Mesothelial cell of epicardium (in vitro differentiated cells): ENCODE results near the gene MTMR4. TPM values are rescaled to one million over a fixed set of nuclear protein-coding genes. Genes with fewer than 3 reads are reported as not detected.
"Not testable (repeated sequence)": the region's sequence is repeated elsewhere in the genome, so short reads cannot be mapped to it uniquely, and the experiment has no call there.

Source experiments
- DNase-seq, 2 experiments: peaks; one replicate each; pipeline ENCODE4 v3.0.0; 2021; ENCODE audit warnings: low spot score in 2 of 2; ENCODE audit not compliant: unreplicated experiment in 2 of 2
- H3K27ac Mint-ChIP-seq: 2 replicates; pipeline ENCODE4 v1.8.0; 2021; ENCODE audit warnings: mixed read lengths
- H3K27me3 Mint-ChIP-seq: 2 replicates; pipeline ENCODE4 v1.8.0; 2021; ENCODE audit warnings: low read depth, mixed read lengths
- H3K36me3 Mint-ChIP-seq: 2 replicates; pipeline ENCODE4 v1.8.0; 2021; ENCODE audit warnings: mixed read lengths
- H3K4me1 Mint-ChIP-seq: 2 replicates; pipeline ENCODE4 v1.8.0; 2021; ENCODE audit warnings: mixed read lengths
- H3K4me3 Mint-ChIP-seq: 2 replicates; pipeline ENCODE4 v1.8.0; 2021; ENCODE audit warnings: mild to moderate bottlenecking, moderate library complexity, mixed read lengths
- H3K9me3 Mint-ChIP-seq: 2 replicates; pipeline ENCODE4 v1.8.0; 2021; ENCODE audit warnings: mixed read lengths
- total RNA-seq: library from RNA; stranded (reverse); gene quantifications from 3 replicates; pipeline ENCODE4 v1.2.1, GENCODE V29; 2021
- TF ChIP-seq, protein P1 (sequence below): fragments of 200-600 bp; sonication (generic); IDR thresholded peaks from one replicate; pipeline ENCODE4 v1.5.0; 2021; ENCODE audit warnings: antibody characterized with exemption; ENCODE audit not compliant: unreplicated experiment

Gene MTMR4
- total RNA-seq = 73.1 to 76.8 TPM (median 74.4 TPM) in 3 replicates

DNA sequence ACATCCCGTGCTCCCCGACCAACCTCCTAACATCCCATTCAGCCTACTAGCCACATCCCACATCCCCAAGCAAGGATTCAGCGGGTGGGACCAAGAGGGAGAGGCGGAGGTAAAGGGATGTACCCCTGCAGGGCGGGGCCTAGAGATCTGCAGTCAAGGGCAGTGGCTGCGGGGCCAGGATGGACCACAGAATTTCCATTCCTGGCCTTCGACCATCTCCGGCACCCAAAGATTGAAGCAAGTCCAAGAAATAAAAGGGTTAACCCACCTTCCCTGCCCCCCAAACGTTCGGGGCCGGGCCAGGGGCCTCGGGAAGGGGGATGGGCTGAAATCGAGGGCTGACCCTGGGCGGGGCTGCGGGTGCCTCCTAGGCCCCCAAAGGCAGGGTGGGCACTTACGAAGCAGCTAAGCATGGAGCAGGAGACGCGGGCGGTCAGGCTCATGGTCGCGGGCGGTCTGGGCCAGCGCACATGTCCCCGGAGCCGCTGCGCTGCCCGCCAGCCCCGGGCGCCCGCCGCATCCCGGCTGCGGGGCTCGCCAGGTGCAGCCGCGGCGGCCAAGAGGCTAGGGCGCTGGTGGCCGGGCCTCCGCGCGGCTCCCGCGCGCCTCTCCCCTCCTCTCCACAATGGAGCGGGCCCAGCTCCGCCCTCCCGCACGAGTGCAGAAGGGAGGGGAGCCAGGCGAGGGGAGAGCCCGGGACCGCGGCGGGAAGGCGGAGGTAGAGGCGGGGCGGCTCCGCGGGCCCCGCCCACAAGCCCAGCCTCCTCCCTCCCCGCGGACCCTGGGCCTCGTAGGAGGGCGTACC is at the start of gene MTMR4:
MTMR4 (minus strand) TSS at position 674 of the 805 bp plus-strand sequence; CDS start at position 443, 231 bp downstream.
- Mint-ChIP-seq H3K36me3 (peaks cover 20% of the 10 kb centered on the region), H3K4me1 (peaks cover 35% of the 10 kb centered on the region), H3K27ac (peak within 1 kb of the TSS; percentile 92), H3K9me3 (no peaks in the 10 kb centered on the region), H3K27me3 (no peaks in the 10 kb centered on the region), H3K4me3 (peak within 1 kb of the TSS; percentile 93)
- TF ChIP-seq, protein P1, sequence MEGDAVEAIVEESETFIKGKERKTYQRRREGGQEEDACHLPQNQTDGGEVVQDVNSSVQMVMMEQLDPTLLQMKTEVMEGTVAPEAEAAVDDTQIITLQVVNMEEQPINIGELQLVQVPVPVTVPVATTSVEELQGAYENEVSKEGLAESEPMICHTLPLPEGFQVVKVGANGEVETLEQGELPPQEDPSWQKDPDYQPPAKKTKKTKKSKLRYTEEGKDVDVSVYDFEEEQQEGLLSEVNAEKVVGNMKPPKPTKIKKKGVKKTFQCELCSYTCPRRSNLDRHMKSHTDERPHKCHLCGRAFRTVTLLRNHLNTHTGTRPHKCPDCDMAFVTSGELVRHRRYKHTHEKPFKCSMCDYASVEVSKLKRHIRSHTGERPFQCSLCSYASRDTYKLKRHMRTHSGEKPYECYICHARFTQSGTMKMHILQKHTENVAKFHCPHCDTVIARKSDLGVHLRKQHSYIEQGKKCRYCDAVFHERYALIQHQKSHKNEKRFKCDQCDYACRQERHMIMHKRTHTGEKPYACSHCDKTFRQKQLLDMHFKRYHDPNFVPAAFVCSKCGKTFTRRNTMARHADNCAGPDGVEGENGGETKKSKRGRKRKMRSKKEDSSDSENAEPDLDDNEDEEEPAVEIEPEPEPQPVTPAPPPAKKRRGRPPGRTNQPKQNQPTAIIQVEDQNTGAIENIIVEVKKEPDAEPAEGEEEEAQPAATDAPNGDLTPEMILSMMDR = no peak
- peak; percentile 80 to 83 for DNase-seq

DNA sequence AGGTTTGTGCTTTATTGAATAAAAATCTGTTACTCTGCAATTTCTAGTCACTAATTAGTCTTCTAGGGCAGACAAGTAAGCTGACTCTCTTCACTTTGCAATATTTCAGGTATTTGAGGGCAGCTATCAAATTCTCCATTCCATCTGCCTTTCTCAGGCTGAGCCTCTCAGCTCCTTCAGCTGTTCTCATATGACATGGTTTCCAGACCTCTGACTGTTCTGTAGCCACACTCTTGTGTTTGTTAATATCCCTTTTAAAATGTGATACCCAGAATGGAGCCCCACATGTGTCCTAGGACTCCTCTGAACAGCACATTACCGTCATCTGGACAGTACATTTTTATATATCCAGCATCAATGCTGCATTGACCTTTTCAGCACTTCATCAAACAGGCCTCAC is 46.1 kb upstream of the MTMR4 start:
- H3K4me1 Mint-ChIP-seq = no peaks in the 10 kb centered on the region
- TF ChIP-seq, protein P1 = no peak
- no peak overlapping the region for H3K4me3 Mint-ChIP-seq
- no peak overlapping the region for H3K27ac Mint-ChIP-seq
- H3K27me3 Mint-ChIP-seq = peaks cover 1% of the 10 kb centered on the region
- no peaks in the 10 kb centered on the region for H3K9me3 Mint-ChIP-seq
- DNase-seq = no peak
- H3K36me3 Mint-ChIP-seq = no peaks in the 10 kb centered on the region

DNA sequence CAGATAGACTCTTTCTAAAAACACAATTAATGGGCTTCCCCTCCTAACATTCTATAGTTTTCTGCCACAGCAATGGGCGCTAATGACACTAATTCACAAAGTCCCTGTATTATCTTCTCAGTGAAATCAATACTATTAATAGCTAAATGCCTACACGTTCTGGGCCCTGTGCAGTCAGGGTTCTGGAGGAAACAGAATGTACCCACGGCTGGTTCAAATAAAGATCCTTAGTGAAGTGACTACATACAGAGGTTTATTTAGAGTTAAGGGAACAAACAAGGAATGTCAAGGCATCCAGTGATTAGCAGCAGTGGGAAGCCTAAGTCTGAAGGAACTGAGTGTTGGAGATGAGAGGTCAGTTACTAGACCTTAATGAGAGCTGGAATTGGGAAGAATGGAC is 43.5 kb upstream of the MTMR4 start:
- Mint-ChIP-seq H3K4me3 (no peak overlapping the region), H3K9me3 (no peaks in the 10 kb centered on the region), H3K36me3 (no peaks in the 10 kb centered on the region), H3K4me1 (no peaks in the 10 kb centered on the region), H3K27me3 (no peaks in the 10 kb centered on the region), H3K27ac (no peak overlapping the region)
- no peak for DNase-seq
- TF ChIP-seq, protein P1 = no peak

DNA sequence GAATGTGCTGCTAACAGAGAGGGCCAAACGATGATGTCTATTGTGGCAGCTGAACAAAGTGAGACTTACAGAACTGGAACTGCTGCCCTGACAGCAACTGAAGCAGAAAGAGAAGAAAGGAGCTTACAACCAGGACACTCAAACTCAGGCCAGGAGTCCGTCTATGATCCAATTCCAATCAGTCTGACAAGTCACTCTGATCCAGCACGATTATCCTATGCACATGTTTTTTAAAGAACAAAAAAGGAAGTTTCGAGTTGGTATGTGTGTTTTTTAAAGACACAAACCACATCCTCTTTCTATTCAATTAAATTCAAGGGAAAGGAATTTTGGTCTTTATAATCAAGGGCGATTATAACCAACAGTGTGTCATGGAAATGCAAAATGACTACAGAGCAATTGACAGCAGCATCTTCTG is 42.4 kb upstream of the MTMR4 start:
- H3K36me3 Mint-ChIP-seq = no peaks in the 10 kb centered on the region
- H3K27me3 Mint-ChIP-seq = peaks cover 2% of the 10 kb centered on the region
- H3K9me3 Mint-ChIP-seq = no peaks in the 10 kb centered on the region
- H3K27ac Mint-ChIP-seq = no peak overlapping the region
- no peak overlapping the region for H3K4me3 Mint-ChIP-seq
- DNase-seq = no peak
- TF ChIP-seq, protein P1 = no peak
- H3K4me1 Mint-ChIP-seq = no peaks in the 10 kb centered on the region

DNA sequence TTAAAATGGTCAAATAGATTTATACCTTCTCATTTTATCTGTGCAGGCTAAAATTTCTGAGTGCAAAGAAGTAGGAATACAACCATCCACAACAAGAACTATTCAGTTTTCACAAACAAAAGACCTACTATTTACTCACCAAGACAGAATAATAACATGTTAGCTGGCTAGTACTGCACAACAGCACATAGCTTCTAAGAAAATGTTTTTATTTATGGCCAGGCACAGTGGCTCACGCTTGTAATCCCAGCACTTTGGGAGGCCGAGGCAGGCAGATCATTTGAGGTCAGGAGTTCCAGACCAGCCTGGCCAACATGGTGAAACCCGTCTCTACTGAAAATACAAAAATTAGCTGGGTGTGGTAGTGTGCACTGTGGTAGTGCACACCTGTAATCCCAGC is 40.7 kb upstream of the MTMR4 start:
- H3K9me3 Mint-ChIP-seq, H3K4me3 Mint-ChIP-seq, H3K27ac Mint-ChIP-seq, H3K27me3 Mint-ChIP-seq, H3K4me1 Mint-ChIP-seq, DNase-seq, H3K36me3 Mint-ChIP-seq: not testable (repeated sequence)

DNA sequence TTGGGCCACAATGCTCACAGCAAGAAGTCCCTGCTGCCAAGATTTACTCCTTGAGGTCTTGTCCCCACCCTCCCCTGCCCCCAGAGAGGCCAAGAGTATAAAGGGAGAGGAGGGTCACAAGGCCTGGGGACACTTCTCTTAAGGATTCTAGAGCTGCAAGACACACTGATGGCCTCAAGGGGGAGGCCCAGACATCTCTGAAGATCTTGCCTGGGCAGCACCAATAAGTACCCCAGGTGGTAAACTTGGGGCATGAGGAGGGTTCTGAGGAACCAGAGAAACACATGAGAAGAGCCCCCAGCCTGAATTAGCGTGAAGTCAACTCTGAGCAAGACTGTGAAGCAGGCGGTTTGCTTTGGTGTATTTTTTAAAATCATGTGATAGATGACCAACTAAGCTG is 26.8 kb upstream of the MTMR4 start:
- Mint-ChIP-seq H3K27me3 (peaks cover 45% of the 10 kb centered on the region), H3K9me3 (no peaks in the 10 kb centered on the region), H3K36me3 (no peaks in the 10 kb centered on the region), H3K27ac (no peak overlapping the region), H3K4me1 (no peaks in the 10 kb centered on the region), H3K4me3 (no peak overlapping the region)
- DNase-seq = no peak
- TF ChIP-seq, protein P1 = no peak
